NCI-H2107 treated with DMSO at 0.1 percent for 48 hours (cell line): Measurements from ENCODE around the gene PDGFRB.

Source experiments
- DNase-seq: peaks from one replicate; lab custom pipeline; 2025; ENCODE audit not compliant: unreplicated experiment; lab: John Stamatoyannopoulos, UW

The PDGFRB gene

DNA sequence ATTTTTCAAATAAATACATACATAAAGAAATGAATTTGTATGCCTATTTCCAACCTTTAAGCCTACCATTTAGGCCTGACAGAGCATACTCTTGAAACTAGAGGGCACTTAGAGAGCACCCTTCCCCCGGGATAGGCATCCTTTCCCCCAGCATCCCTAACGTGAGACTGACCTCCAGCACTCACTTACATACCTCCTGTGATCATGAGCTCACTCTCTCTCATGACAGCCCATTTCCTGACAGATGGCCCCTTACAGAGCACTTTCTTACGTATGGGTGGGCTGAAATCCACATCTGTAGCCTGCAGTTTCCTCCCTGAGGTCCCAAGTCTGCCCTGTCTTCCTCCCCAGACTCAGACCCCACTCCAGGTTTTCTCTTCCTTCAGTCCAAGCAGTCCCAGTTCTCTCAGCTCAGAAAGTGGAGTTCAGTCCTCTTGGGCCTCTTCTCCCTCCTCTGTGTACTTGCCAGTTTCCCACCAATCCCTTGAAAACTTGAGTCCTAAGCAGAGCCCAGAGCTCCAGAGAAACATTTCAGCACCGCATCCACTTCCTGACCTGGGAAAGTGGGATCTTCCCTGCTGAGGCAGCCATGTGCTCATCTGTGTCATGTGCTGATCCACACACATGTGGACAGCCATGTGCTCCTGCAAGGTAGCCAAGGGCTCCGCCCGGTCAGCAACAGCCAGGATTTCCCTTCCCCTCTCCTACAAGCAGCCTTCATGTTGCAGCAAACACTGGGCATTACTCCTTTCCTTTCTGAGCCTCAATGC lies 8.8 kb upstream of the PDGFRB start:
- DNase-seq: no peak

DNA sequence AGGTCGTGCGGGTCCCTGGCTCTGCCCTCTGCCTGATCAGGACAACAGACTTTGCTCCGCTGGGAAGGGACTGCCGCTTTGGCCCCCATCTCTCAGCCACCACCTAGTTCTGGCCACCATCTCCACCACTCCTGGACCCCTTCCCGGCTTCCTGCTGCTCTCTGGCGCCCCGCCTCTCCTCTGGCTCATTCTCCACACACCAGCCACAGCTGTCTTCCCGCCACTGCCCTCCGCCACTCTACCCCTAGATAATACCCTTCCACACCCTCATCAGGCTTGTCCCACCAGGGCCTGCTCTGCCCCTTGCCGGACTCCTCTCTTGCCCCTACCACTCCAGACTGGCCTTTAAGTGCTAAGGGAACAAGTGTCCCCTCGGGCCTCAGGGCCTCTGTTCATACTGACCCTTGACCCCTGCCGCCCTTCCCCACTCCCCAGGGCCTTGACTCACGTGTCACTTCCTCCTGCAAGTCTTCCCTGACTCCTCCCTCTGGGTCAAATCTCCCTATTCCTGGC lies 8.0 kb upstream of the PDGFRB start:
- DNase-seq: no peak

GRCh38 chr5:150163035-150163434 lies 7.4 kb upstream of the PDGFRB start:
- DNase-seq: no peak

GRCh38 chr5:150162142-150162513 lies 6.5 kb upstream of the PDGFRB start:
- DNase-seq: no peak

GRCh38 chr5:150161242-150162141 lies 5.8 kb upstream of the PDGFRB start:
- peak; percentile 17 for DNase-seq

- DNase-seq: no peak
Measured at GRCh38 chr5:150160448-150161081, 4.9 kb upstream of the PDGFRB start.

DNA sequence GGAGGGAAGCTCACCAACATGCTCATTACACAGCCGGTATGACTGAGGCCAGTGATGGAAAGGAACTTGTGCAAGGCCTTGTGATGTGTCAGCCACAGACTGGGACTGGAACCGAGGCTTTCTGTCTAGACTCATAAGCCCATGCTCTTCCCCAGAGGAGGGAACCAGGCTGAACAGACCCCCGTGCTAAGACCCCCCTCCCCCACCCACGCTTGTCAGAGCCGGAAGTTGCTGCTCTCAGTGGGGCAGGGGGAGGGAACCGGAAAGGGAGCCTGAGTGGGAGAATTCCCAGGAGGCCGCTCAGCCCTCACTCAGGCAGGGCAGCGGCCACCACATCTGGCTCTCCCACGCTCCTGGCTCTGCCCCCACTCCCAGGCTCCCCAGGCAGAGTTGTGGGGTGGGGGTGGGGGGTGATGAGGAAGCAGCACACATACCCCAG lies 4.1 kb upstream of the PDGFRB start:
- no peak for DNase-seq

DNA sequence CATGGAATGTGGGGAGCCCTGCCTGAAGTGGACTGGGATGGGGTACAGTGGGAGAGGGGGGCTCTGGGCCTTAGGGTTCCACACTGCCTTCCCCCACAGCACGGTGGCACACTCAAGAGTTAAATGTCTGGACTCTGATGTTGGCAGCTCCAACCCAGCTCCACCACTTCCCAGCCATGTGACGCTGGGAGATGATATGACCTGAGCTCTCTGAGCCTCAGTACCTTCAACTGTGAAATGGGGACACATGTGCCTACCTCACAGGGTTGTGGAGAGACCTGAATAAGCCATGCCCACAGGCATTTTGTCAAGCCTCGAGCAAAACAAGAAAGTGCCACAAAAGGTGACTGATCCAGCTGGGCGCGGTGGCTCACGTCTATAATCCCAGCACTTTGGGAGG lies 3.4 kb upstream of the PDGFRB start:
- DNase-seq: no peak

GRCh38 chr5:150158170-150158949 lies 2.7 kb upstream of the PDGFRB start:
- no peak for DNase-seq

DNA sequence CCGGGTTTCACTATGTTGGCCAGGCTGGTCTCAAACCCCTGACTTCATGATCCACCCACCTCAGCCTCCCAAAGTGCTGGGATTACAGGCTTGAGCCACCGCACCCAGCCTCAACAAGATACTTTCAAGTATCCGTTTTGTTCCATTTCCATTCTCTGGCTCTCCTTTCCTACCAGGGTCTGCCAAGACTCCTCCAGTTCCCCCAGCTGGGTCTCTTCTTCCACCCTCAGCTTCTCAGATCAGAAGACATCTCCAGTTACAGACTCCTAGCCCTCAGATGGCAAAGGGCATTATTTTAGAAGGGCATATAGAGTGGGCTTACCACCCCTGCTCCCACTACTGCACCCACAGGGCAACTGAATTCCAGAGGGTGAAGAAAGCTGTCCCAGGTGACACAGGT lies 1.5 kb upstream of the PDGFRB start:
- DNase-seq: no peak

- no peak for DNase-seq
Measured at GRCh38 chr5:150156540-150156939, 895 bp upstream of the PDGFRB start.

GRCh38 chr5:150156027-150156368 lies 353 bp upstream of the PDGFRB start:
- no peak for DNase-seq

- no peak for DNase-seq
Measured at GRCh38 chr5:150154618-150155128, 972 bp downstream of the PDGFRB start.

DNA sequence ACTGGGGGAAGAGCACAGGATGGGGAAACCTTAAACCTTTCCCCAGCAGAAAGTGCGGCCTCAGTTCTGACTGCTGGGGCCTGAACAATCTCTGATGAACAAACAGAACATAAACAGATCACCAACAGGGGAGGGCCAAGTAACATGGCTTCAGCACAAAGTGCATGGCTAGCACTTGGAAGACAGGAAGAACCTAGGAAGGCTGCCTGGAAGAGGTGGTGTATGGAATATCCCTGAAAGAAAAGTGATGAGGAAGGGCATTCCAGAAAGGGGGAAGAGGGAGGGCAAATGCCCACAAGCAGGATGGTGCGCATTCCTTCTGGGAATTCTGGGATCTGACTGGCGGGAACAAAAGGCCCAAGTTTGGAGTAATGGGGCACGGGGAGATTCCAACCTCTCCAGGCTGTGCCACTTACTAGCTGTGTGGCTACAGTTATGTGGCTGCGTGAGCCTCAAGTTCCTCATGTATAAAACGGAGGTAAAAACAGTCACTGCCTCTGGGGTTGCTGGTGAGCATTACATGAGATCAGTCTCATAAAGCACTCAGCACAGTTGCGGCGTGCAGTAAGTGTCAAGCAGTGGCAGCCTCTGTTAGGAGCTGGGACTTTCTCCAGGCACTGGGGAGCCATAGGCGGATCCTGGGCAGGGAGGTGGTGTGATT lies 1.6 kb downstream of the PDGFRB start:
- DNase-seq: no peak

DNA sequence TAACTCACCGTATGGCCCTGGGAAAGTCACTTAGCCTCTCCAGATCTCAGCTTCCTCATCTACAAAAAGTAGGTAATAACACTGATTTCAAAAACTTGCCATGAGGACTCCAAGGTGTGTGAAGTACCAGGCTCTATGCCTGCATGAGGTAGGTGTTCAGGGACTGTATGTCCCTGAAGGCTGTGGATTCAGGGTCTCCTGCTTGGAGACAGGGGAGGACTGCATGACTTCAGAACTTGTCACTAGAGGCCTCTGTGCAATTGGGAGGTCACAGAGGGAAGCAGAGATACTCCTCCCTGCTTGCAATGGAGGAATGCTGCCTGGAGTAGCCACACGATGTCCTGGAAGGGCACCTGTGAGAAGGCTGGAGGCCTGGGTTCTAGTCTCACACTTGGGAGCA lies 2.2 kb downstream of the PDGFRB start:
- DNase-seq: no peak

DNA sequence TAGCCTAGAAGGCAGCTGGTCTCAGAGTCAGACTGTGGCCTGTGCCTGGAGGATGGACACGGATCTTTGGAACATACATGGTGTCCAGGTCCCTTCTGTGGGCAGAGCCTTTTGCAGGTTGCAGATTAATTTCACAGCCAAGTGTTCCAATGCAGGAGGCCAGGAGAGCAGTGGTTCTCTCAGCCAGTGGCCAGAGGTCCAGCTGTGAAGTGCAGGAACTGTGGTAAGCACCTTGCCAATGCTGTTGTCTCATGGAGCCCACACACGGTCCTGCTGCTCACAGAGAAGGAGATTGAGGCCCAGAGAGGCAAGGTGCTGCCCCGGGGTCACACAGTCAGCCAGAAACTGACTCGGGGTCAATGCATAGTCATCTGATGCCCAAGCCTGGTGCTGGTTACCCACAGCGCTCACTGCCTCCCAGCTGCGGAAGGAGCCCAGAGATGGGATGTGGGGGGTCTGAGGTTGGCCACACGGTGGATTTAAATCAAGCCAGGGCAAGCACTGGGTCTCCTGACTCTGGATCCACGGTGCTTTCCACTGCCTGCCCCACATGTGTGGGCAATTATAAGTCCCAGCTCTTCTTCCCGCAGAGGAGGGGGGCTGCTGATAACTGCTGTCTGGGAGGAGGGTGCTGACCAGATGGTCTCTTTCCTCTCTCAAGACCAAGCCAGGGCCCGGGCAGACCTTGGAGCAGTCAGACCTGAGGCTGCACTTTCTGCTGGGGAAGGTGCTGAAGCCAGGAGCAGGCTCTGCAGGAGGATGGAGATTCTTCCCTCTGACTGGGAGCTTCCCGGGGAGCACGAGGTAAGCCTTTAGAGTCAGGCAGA lies 2.8 kb downstream of the PDGFRB start:
- no peak for DNase-seq

DNA sequence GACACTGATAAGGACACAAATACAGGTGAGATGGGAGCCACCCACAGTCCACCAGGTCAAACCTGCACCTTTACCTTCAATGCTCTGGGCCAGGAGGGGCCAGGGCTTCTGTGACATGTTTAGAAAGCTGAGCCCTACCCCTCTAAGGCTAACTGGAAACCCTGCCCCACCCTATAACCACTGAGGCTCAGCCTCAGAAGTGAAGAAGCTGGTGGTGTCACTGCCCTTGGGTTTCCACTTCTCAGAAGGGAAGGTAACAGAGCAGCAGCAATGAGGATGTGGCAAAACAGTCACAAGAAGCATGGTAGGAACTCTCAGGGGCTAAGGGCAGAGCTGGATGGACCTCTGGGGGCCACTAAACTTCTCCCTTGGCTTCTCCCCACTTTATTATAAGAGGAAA lies 6.0 kb downstream of the PDGFRB start:
- no peak for DNase-seq

DNA sequence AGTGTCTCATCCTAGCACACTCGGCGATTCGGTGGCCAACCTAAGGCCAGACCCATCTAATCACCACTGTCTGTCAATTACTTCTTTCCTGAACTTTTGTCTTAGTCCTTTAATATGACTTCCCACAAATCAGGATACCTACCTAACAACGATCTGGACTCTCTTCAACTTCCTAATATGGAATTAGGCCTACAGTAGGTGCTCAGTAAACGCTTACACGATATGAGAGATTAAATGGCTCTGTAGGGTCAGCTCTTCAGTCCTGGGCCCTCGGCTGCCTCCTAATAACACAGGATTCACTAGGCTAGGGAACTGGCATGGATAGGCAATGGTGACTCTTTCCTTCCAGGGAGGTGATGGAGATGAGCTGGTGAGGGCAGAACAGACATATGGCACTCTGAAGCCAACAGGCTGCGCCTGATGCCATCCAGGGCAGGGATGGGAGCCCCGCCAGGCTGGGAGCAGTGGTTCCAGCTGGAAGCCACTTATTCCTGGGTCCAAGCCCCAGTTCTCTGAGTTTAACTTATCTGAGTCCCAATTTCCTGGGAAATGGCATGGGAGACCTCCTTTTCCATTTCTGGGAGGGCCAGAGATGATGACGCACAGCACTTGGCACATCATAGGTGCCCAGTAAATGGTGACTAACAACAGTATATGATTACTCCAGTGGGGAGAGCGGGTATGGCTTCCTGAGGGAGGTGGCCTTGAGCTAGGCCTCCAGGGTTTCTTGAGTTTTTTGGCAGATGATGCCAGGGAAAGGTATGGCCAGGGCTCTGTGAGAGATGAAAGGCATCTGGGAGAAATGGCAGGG lies 7.3 kb downstream of the PDGFRB start:
- no peak for DNase-seq
